Measurements from ENCODE around the gene NTN3.

NTN3 gene

GRCh38 chr16:2467528-2468232, 3.4 kb upstream of the NTN3 start:
- TF ChIP-seq TEAD4 (IDR thresholded peaks at IDR 0.05): peak; percentile 8; the same call in 1 of the 2 replicates
- no peak for TF ChIP-seq TCF12 (IDR thresholded peaks at IDR 0.05; ENCODE audit: low read depth)
- TF ChIP-seq NFIC (IDR thresholded peaks at IDR 0.05): peak; percentile 6; the same call in 1 of the 2 replicates
- peak; percentile 63 for TF ChIP-seq ZBTB7A (IDR thresholded peaks at IDR 0.05; ENCODE audit: low read depth)
- TF ChIP-seq EGR1 (IDR thresholded peaks at IDR 0.05): peak; percentile 45; the same call in 1 of the 2 replicates
- no peak for TF ChIP-seq REST (IDR thresholded peaks at IDR 0.05; ENCODE audit: low read depth)
- TF ChIP-seq MAX (IDR thresholded peaks at IDR 0.05): peak; percentile 67; the same call in 1 of the 2 replicates
- peak; percentile 47; the same call in 1 of the 2 replicates for TF ChIP-seq CREB1 (IDR thresholded peaks at IDR 0.05; ENCODE audit: low read depth)

GRCh38 chr16:2468233-2468724, 2.8 kb upstream of the NTN3 start:
- TF ChIP-seq NFIC (IDR thresholded peaks at IDR 0.05) (peak; percentile 22; the same call in 1 of the 2 replicates), ZBTB7A (IDR thresholded peaks at IDR 0.05; ENCODE audit: low read depth) (peak; percentile 56; the same call in 1 of the 2 replicates), MAX (IDR thresholded peaks at IDR 0.05) (peak; percentile 72), RAD21 (IDR thresholded peaks at IDR 0.05; ENCODE audit: low read depth) (no peak), REST (IDR thresholded peaks at IDR 0.05; ENCODE audit: low read depth) (no peak), CEBPB (IDR thresholded peaks at IDR 0.05) (no peak), TEAD4 (IDR thresholded peaks at IDR 0.05) (no peak)

GRCh38 chr16:2468725-2469398, 2.2 kb upstream of the NTN3 start:
- TF ChIP-seq REST (IDR thresholded peaks at IDR 0.05; ENCODE audit: low read depth): no peak
- peak; percentile 45 for TF ChIP-seq NFIC (IDR thresholded peaks at IDR 0.05)

- no peak for TF ChIP-seq NFIC (IDR thresholded peaks at IDR 0.05)
- no peak for TF ChIP-seq TEAD4 (IDR thresholded peaks at IDR 0.05)
- no peak for TF ChIP-seq MAX (IDR thresholded peaks at IDR 0.05)
- TF ChIP-seq RAD21 (IDR thresholded peaks at IDR 0.05; ENCODE audit: low read depth): no peak
- TF ChIP-seq YY1 (IDR thresholded peaks at IDR 0.05; ENCODE audit: low read depth): no peak
- TF ChIP-seq USF1 (IDR thresholded peaks at IDR 0.05): no peak
- TF ChIP-seq TCF12 (IDR thresholded peaks at IDR 0.05; ENCODE audit: low read depth): no peak
- TF ChIP-seq TAF1 (IDR thresholded peaks at IDR 0.05; ENCODE audit: low read depth): no peak
- no peak for TF ChIP-seq ZBTB7A (IDR thresholded peaks at IDR 0.05; ENCODE audit: low read depth)
- TF ChIP-seq CEBPB (IDR thresholded peaks at IDR 0.05): no peak
- no peak for TF ChIP-seq EP300 (IDR thresholded peaks at IDR 0.05; ENCODE audit: borderline replicate concordance)
These were observed 1.5 kb upstream of the NTN3 start for GRCh38 chr16:2469399-2470233.
